PC-9 (cell line): ENCODE measurements around the gene ITGAD. TPM values are rescaled to one million over a fixed set of nuclear protein-coding genes. Genes with fewer than 3 reads are reported as not detected.

Experiments used
- BruUV-seq: library from RNA; stranded (reverse); fragments of 400-500 nt; replicated peaks from 2 replicates; lab custom pipeline; 2021; lab: Mats Ljungman, UMichigan
- CTCF ChIA-PET: fragments of 300-600 bp; sonication (Branson Sonifier 250); formaldehyde crosslinking; loops from one replicate; lab custom pipeline; 2022; ENCODE audit warnings: antibody characterized with exemption; lab: Charles Lee
- POLR2A ChIA-PET: fragments of 300-600 bp; sonication (Branson Sonifier 250); formaldehyde crosslinking; loops from one replicate; lab custom pipeline; 2022; ENCODE audit warnings: antibody characterized with exemption; ENCODE audit not compliant: unreplicated experiment; lab: Charles Lee
- DNase-seq, 2 experiments: peaks; one replicate each; pipeline versions ENCODE4 v3.0.0 to v3.0.0-alpha.2; 2015 to 2022; ENCODE audit warnings: mixed read lengths in 1 of 2
- H2AFZ ChIP-seq: fragments of 200-600 bp; sonication (generic); 2 replicates; pipeline ENCODE4 v1.8.1; 2017; ENCODE audit warnings: antibody characterized with exemption
- H3F3A ChIP-seq: fragments of 200-600 bp; sonication (generic); 2 replicates; pipeline ENCODE4 v1.8.1; 2017; ENCODE audit warnings: antibody characterized with exemption, mild to moderate bottlenecking, low read depth; ENCODE audit not compliant: insufficient read depth
- H3K27ac ChIP-seq: fragments of 200-600 bp; sonication (generic); 2 replicates; pipeline ENCODE4 v1.6.1; 2016; ENCODE audit warnings: mixed run types
- H3K27me3 ChIP-seq: fragments of 200-600 bp; sonication (generic); 2 replicates; pipeline ENCODE4 v1.6.1; 2016; ENCODE audit warnings: low read depth, mixed run types; ENCODE audit not compliant: insufficient read depth
- H3K36me3 ChIP-seq: fragments of 200-600 bp; sonication (generic); 2 replicates; pipeline ENCODE4 v1.6.1; 2016; ENCODE audit warnings: low read depth, mixed run types
- H3K4me1 ChIP-seq: fragments of 200-600 bp; sonication (generic); replicated peaks from 2 replicates; pipeline ENCODE4 v1.6.1; 2016; ENCODE audit warnings: mixed run types; ENCODE audit not compliant: insufficient read depth
- H3K4me2 ChIP-seq: fragments of 200-600 bp; sonication (generic); 2 replicates; pipeline ENCODE4 v1.6.1; 2017; ENCODE audit warnings: mixed run types
- H3K4me3 ChIP-seq: fragments of 200-600 bp; sonication (generic); 2 replicates; pipeline ENCODE4 v1.6.1; 2016; ENCODE audit warnings: mixed run types
- H3K79me2 ChIP-seq: fragments of 200-600 bp; sonication (generic); 2 replicates; pipeline ENCODE4 v1.6.1; 2017; ENCODE audit warnings: low read depth, mixed run types
- H3K9me2 ChIP-seq: fragments of 200-600 bp; sonication (generic); 2 replicates; pipeline ENCODE4 v1.8.1; 2017; ENCODE audit warnings: mild to moderate bottlenecking; ENCODE audit not compliant: insufficient read depth
- H3K9me3 ChIP-seq: fragments of 200-600 bp; sonication (generic); 2 replicates; pipeline ENCODE4 v1.8.1; 2016; ENCODE audit warnings: low read depth; ENCODE audit not compliant: insufficient read depth
- H4K20me1 ChIP-seq: fragments of 200-600 bp; sonication (generic); 2 replicates; pipeline ENCODE4 v1.8.1; 2017; ENCODE audit not compliant: insufficient read depth
- EZH2 ChIP-seq: fragments of 200-600 bp; sonication (generic); IDR thresholded peaks from 2 replicates; pipeline ENCODE4 v1.8.0; 2017; ENCODE audit warnings: antibody characterized with exemption, low read depth
- intact Hi-C: fragments of 100-400 bp; cut with micrococcal nuclease; formaldehyde crosslinking; loops from one replicate; pipeline ENCODE4 v1.10.0; 2022; ENCODE audit not compliant: unreplicated experiment
- total RNA-seq: library from RNA; stranded (reverse); gene quantifications from 2 replicates; pipeline ENCODE4 v1.2.3, GENCODE V29; 2021
- TF ChIP-seq, protein P1 (sequence below): fragments of 200-600 bp; sonication (generic); conservative IDR thresholded peaks from 2 replicates; pipeline ENCODE4 v1.6.1; 2017; ENCODE audit warnings: mixed run types, antibody characterized with exemption, mild to moderate bottlenecking, moderate library complexity

The ITGAD gene
- total RNA-seq, 1 experiment from 2014 or later: not detected

- Histone ChIP-seq H3K4me3 (peak overlapping the region; percentile 80), H3K27me3 (no peaks in the 10 kb centered on the region), H3K9me2 (no peaks in the 10 kb centered on the region), H2AFZ (peak overlapping the region; percentile 86), H4K20me1 (peaks cover 20% of the 10 kb centered on the region), H3K36me3 (no peaks in the 10 kb centered on the region), H3K9me3 (no peaks in the 10 kb centered on the region), H3K4me1 (peaks cover 33% of the 10 kb centered on the region), H3K79me2 (peaks cover 52% of the 10 kb centered on the region), H3K27ac (peak overlapping the region; percentile 95), H3K4me2 (peak overlapping the region; percentile 92), H3F3A (peaks cover 29% of the 10 kb centered on the region)
- intact Hi-C loops: loop anchor here (1.0 to 10.0 kb wide), 8 partner anchors 17 to 805 kb away; partner anchors contain the start of genes FBRS, PRR14, RUSF1 and SETD1A
- ChIA-PET POLR2A (interaction anchor here (0.5 to 1.0 kb wide), 15 partner anchors 17 to 646 kb away, joined by 3 to 11 read pairs (median 7); partner anchors contain the start of genes FBXL19, KAT8, PRSS36 and RUSF1), CTCF (interaction anchor here (0.5 to 1.6 kb wide), 7 partner anchors 13 to 475 kb away, joined by 3 to 10 read pairs (median 4); partner anchors contain the start of gene TGFB1I1)
- no TSS peak for BruUV-seq
- peak; percentile 97 to 100 for DNase-seq
- TF ChIP-seq EZH2: no peak
- TF ChIP-seq, protein P1, sequence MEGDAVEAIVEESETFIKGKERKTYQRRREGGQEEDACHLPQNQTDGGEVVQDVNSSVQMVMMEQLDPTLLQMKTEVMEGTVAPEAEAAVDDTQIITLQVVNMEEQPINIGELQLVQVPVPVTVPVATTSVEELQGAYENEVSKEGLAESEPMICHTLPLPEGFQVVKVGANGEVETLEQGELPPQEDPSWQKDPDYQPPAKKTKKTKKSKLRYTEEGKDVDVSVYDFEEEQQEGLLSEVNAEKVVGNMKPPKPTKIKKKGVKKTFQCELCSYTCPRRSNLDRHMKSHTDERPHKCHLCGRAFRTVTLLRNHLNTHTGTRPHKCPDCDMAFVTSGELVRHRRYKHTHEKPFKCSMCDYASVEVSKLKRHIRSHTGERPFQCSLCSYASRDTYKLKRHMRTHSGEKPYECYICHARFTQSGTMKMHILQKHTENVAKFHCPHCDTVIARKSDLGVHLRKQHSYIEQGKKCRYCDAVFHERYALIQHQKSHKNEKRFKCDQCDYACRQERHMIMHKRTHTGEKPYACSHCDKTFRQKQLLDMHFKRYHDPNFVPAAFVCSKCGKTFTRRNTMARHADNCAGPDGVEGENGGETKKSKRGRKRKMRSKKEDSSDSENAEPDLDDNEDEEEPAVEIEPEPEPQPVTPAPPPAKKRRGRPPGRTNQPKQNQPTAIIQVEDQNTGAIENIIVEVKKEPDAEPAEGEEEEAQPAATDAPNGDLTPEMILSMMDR: no peak
These were observed 66.8 kb downstream of the ITGAD start for GRCh38 chr16:31459687-31460581.

- no peaks in the 10 kb centered on the region for H3K27me3 ChIP-seq
- peaks cover 16% of the 10 kb centered on the region for H4K20me1 ChIP-seq
- H3K36me3 ChIP-seq: no peaks in the 10 kb centered on the region
- TSS peak; percentile 43 for BruUV-seq
- H2AFZ ChIP-seq: no peak overlapping the region
- peaks cover 28% of the 10 kb centered on the region for H3K4me1 ChIP-seq
- H3K9me2 ChIP-seq: no peaks in the 10 kb centered on the region
- no peak for TF ChIP-seq EZH2
- TF ChIP-seq, protein P1: peak; percentile 73
- no peaks in the 10 kb centered on the region for H3K9me3 ChIP-seq
- H3K79me2 ChIP-seq: peaks cover 46% of the 10 kb centered on the region
- ChIA-PET CTCF (interaction anchor here (0.5 to 1.6 kb wide), 7 partner anchors 12 to 476 kb away, joined by 3 to 10 read pairs (median 4); partner anchors contain the start of gene TGFB1I1), POLR2A (interaction anchor here (0.6 to 1.0 kb wide), 8 partner anchors 13 to 398 kb away, joined by 3 to 9 read pairs (median 5); partner anchors contain the start of genes PRSS36 and RUSF1)
- no peak overlapping the region for H3K27ac ChIP-seq
- DNase-seq: peak in 1 of 2 experiments; percentile 43
- peak overlapping the region; percentile 59 for H3K4me3 ChIP-seq
- intact Hi-C loops: no loop called here
- H3F3A ChIP-seq: peaks cover 29% of the 10 kb centered on the region
- peak overlapping the region; percentile 92 for H3K4me2 ChIP-seq
These were observed 67.5 kb downstream of the ITGAD start for GRCh38 chr16:31460582-31461002.

DNA sequence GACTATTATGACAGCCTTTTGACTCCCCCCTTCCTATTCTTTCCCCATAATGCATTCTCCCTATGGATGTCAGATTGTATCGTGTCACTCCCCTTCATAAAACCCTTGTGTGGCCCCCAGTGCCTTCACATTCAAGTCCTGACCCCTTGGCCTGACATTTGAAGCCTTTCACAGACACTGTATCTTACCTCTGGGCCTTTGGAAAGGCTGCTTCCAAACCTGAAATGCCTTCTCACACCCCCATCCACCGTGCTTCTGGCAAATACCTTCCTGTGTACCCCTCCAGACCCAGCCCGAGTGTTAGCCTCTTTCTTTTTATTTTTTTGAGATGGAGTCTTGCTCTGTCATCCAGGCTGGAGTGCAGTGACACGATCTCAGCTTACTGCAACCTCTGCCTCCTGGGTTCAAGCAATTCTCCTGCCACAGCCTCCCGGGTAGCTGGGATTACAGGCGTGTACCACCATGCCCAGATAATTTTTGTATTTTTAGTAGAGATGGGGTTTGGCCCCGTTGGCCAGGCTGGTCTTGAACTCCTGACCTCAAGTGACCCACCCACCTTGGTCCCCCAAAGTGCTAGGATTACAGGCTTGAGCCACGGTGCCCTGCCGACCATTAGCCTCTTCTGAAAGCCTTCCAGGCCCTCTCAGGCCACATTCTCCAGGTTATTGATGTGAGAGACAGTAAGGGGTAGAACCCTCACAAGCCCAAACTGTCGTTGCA, 68.2 kb downstream of the ITGAD start:
- intact Hi-C loops: no loop called here

More for the DNA sequence above, 68.2 kb downstream of the ITGAD start:
- TF ChIP-seq, protein P1: no peak
- no peak for TF ChIP-seq EZH2
- POLR2A ChIA-PET: interaction anchor here (0.6 to 0.9 kb wide), 4 partner anchors 12 to 330 kb away, joined by 3 to 7 read pairs (median 4); partner anchors contain the start of gene RUSF1
- Histone ChIP-seq H3K9me3 (no peaks in the 10 kb centered on the region), H3K79me2 (peaks cover 39% of the 10 kb centered on the region), H2AFZ (no peak overlapping the region), H3K9me2 (no peaks in the 10 kb centered on the region), H3K4me3 (no peak overlapping the region), H3K27me3 (no peaks in the 10 kb centered on the region), H3K36me3 (no peaks in the 10 kb centered on the region), H3K4me2 (peak overlapping the region; percentile 92; the same call in 1 of the 2 replicates), H3K27ac (no peak overlapping the region), H4K20me1 (peaks cover 14% of the 10 kb centered on the region), H3F3A (peaks cover 29% of the 10 kb centered on the region), H3K4me1 (peaks cover 23% of the 10 kb centered on the region)
- BruUV-seq: no TSS peak
- DNase-seq: no peak
- CTCF ChIA-PET: interaction anchor here (0.5 to 1.6 kb wide), 5 partner anchors 11 to 366 kb away, joined by 3 to 10 read pairs (median 4); partner anchors contain the start of gene TGFB1I1
